Measurements from ENCODE around the gene RAB1B.

The RAB1B gene

GRCh38 chr11:66291706-66292542 lies 23.5 kb downstream of the RAB1B start, which contains the start of gene TMEM151A:
TSS of gene TMEM151A (plus strand) at chr11:66291894. CDS start at chr11:66292014, 120 bp downstream.
- Histone ChIP-seq H3K9me3 (no peaks in the 10 kb centered on the region), H3K27me3 (peaks cover 75% of the 10 kb centered on the region), H3K27ac (no peak within 1 kb of the TSS), H3K4me1 (ENCODE audit: control insufficient read depth in 1 of 2, insufficient read depth in 1 of 2, low read depth in 1 of 2, low read length in 1 of 2) (peaks cover 20 to 24% of the 10 kb centered on the region in 2 experiments), H3K36me3 (no peaks in the 10 kb centered on the region), H3K4me3 (ENCODE audit: low read depth in 1 of 2, low read length in 1 of 2) (peak within 1 kb of the TSS in 1 of 2 experiments; percentile 41)
- TF ChIP-seq, protein P1, sequence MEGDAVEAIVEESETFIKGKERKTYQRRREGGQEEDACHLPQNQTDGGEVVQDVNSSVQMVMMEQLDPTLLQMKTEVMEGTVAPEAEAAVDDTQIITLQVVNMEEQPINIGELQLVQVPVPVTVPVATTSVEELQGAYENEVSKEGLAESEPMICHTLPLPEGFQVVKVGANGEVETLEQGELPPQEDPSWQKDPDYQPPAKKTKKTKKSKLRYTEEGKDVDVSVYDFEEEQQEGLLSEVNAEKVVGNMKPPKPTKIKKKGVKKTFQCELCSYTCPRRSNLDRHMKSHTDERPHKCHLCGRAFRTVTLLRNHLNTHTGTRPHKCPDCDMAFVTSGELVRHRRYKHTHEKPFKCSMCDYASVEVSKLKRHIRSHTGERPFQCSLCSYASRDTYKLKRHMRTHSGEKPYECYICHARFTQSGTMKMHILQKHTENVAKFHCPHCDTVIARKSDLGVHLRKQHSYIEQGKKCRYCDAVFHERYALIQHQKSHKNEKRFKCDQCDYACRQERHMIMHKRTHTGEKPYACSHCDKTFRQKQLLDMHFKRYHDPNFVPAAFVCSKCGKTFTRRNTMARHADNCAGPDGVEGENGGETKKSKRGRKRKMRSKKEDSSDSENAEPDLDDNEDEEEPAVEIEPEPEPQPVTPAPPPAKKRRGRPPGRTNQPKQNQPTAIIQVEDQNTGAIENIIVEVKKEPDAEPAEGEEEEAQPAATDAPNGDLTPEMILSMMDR (IDR thresholded peaks at IDR 0.05) = no peak

DNA sequence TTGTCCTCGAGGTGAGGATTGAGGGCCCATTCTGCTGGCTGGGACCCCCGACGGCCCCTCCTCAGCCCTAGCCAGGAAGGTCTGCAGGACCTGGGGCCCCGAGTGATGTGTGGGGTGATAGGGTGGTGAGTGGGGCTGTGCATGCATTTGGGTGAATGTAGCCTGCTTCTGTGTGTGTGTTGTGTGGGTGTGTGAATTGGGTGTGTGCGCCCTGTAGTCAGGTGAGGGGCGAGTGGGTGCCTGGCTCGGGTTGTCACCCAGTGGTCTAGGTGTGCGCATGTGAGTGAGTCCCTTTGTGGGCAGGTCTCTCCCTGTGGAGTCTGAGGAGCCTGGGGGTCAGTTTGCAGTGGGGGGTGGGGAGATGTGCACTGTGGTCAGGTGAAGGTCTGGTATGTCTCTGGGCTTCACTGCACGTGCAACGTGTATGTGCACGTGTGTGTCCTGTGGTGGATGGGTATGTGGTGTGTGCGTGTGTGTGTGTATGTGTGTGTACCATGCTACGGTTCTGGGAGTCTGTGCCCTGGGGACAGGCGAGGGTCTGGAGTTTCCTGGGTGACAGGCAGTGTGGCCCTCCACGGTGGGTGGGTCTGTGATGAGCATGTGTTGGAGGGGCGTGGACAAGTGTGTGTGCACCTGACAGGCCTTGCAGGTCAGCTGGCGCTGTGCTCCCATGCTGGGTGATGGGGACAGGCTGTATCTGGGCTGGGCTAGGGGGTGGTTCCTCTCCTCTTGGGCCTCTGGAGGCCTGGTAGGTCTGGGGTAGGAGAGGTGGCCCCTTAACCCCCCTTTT lies 24.3 kb downstream of the RAB1B start:
- Histone ChIP-seq H3K36me3 (no peaks in the 10 kb centered on the region), H3K9me3 (no peaks in the 10 kb centered on the region), H3K4me3 (ENCODE audit: low read depth in 1 of 2, low read length in 1 of 2) (peak overlapping the region in 1 of 2 experiments; percentile 41), H3K4me1 (ENCODE audit: control insufficient read depth in 1 of 2, insufficient read depth in 1 of 2, low read depth in 1 of 2, low read length in 1 of 2) (peaks cover 20 to 23% of the 10 kb centered on the region in 2 experiments), H3K27ac (no peak overlapping the region), H3K27me3 (peaks cover 83% of the 10 kb centered on the region)
- TF ChIP-seq, protein P1 (IDR thresholded peaks at IDR 0.05) = no peak

GRCh38 chr11:66293352-66293751 lies 24.9 kb downstream of the RAB1B start:
- no peak overlapping the region for H3K4me3 ChIP-seq (ENCODE audit: low read depth in 1 of 2, low read length in 1 of 2)
- no peak overlapping the region for H3K27ac ChIP-seq
- no peaks in the 10 kb centered on the region for H3K36me3 ChIP-seq
- H3K4me1 ChIP-seq (ENCODE audit: control insufficient read depth in 1 of 2, insufficient read depth in 1 of 2, low read depth in 1 of 2, low read length in 1 of 2) = peaks cover 14 to 17% of the 10 kb centered on the region in 2 experiments
- TF ChIP-seq, protein P1 (IDR thresholded peaks at IDR 0.05) = no peak
- H3K27me3 ChIP-seq = peaks cover 85% of the 10 kb centered on the region
- no peaks in the 10 kb centered on the region for H3K9me3 ChIP-seq

GRCh38 chr11:66293777-66294625 lies 25.6 kb downstream of the RAB1B start:
- TF ChIP-seq, protein P1 (IDR thresholded peaks at IDR 0.05) = no peak
- Histone ChIP-seq H3K4me1 (ENCODE audit: control insufficient read depth in 1 of 2, insufficient read depth in 1 of 2, low read depth in 1 of 2, low read length in 1 of 2) (peaks cover 10 to 13% of the 10 kb centered on the region in 2 experiments), H3K27ac (no peak overlapping the region), H3K9me3 (no peaks in the 10 kb centered on the region), H3K4me3 (ENCODE audit: low read depth in 1 of 2, low read length in 1 of 2) (no peak overlapping the region), H3K36me3 (no peaks in the 10 kb centered on the region), H3K27me3 (peaks cover 85% of the 10 kb centered on the region)

Measured in neutrophil (primary cell).